ENCODE results near the gene IRAK1. TPM values are rescaled to one million over a fixed set of nuclear protein-coding genes. Genes with fewer than 3 reads are reported as not detected.
A peak's percentile ranks its signal among the peaks of the same experiment; 100 is the strongest.

The IRAK1 gene
- total RNA-seq, 1 donor, result 99.5 TPM

DNA sequence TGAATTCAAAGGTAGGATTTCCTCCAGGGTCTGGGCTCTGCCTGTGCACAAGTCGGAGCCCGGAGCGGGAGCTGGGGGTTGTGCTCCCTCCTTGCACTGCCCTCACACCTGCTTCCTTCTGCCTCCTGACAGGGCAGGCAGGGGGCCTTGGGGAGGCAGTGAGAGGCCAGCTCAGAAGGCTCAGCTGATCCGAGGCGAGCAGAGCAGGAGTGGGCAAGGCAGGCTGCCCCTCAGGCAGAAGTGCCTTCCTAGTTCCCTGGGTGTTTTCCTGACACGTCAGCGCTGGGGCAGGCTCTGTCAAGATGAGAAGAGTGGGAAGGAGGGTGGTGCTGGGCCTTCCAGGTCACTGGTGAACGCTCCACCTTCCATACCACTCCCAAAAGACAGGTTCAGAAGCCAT lies 5.5 kb upstream of the IRAK1 start:
- Histone ChIP-seq H3K79me2 (ENCODE audit: insufficient read depth, low read length) (peaks cover 5% of the 10 kb centered on the region), H3K36me3 (ENCODE audit: insufficient read depth, low read length) (peaks cover 11% of the 10 kb centered on the region), H3K27ac (ENCODE audit: low read depth, low read length) (no peak overlapping the region), H3K4me2 (ENCODE audit: insufficient read depth, low read length) (no peak overlapping the region), H3K9me3 (ENCODE audit: low read depth, low read length) (no peaks in the 10 kb centered on the region), H3K4me3 (ENCODE audit: insufficient read depth, low read length) (no peak overlapping the region), H3K4me1 (ENCODE audit: insufficient read depth, low read length) (peaks cover 12% of the 10 kb centered on the region), H2AFZ (ENCODE audit: low read length) (no peak overlapping the region), H4K20me1 (ENCODE audit: insufficient read depth, low read length) (no peaks in the 10 kb centered on the region), H3K27me3 (ENCODE audit: insufficient read depth, low read length) (peaks cover 3% of the 10 kb centered on the region)
- DNase-seq (ENCODE audit: insufficient read length, low spot score, missing footprints), result peak; percentile 27
- TF ChIP-seq, protein P1, sequence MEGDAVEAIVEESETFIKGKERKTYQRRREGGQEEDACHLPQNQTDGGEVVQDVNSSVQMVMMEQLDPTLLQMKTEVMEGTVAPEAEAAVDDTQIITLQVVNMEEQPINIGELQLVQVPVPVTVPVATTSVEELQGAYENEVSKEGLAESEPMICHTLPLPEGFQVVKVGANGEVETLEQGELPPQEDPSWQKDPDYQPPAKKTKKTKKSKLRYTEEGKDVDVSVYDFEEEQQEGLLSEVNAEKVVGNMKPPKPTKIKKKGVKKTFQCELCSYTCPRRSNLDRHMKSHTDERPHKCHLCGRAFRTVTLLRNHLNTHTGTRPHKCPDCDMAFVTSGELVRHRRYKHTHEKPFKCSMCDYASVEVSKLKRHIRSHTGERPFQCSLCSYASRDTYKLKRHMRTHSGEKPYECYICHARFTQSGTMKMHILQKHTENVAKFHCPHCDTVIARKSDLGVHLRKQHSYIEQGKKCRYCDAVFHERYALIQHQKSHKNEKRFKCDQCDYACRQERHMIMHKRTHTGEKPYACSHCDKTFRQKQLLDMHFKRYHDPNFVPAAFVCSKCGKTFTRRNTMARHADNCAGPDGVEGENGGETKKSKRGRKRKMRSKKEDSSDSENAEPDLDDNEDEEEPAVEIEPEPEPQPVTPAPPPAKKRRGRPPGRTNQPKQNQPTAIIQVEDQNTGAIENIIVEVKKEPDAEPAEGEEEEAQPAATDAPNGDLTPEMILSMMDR (IDR thresholded peaks at IDR 0.05; ENCODE audit: extremely low read depth, low read depth, low read length), result no peak

DNA sequence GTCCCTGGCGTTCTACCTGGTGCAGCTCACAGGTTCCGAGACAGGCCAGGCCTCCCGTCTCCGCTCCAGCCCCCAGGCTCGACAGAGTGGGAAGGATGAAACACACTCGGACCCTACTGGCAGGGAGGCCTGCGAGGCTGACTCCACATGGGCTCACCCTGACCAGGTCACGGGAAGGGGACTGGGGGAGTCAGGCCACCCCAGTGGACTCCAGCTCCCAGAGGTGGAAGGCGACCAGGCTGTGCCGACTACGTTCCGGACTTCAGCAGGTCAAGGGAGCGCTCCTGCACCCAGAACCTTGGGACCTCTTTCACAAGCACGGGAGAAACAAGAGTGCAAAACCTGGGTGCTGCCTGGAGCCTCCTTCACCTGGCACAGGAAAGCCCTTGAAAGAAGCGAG lies 4.6 kb upstream of the IRAK1 start:
- no peak overlapping the region for H2AFZ ChIP-seq (ENCODE audit: low read length)
- no peak overlapping the region for H3K27ac ChIP-seq (ENCODE audit: low read depth, low read length)
- H3K79me2 ChIP-seq (ENCODE audit: insufficient read depth, low read length), result peaks cover 7% of the 10 kb centered on the region
- H3K4me1 ChIP-seq (ENCODE audit: insufficient read depth, low read length), result peaks cover 12% of the 10 kb centered on the region
- no peaks in the 10 kb centered on the region for H3K9me3 ChIP-seq (ENCODE audit: low read depth, low read length)
- TF ChIP-seq, protein P1 (IDR thresholded peaks at IDR 0.05; ENCODE audit: extremely low read depth, low read depth, low read length), result no peak
- no peaks in the 10 kb centered on the region for H4K20me1 ChIP-seq (ENCODE audit: insufficient read depth, low read length)
- no peak overlapping the region for H3K4me2 ChIP-seq (ENCODE audit: insufficient read depth, low read length)
- peaks cover 8% of the 10 kb centered on the region for H3K36me3 ChIP-seq (ENCODE audit: insufficient read depth, low read length)
- H3K27me3 ChIP-seq (ENCODE audit: insufficient read depth, low read length), result peaks cover 3% of the 10 kb centered on the region
- DNase-seq (ENCODE audit: insufficient read length, low spot score, missing footprints), result peak; percentile 56
- H3K4me3 ChIP-seq (ENCODE audit: insufficient read depth, low read length), result no peak overlapping the region

DNA sequence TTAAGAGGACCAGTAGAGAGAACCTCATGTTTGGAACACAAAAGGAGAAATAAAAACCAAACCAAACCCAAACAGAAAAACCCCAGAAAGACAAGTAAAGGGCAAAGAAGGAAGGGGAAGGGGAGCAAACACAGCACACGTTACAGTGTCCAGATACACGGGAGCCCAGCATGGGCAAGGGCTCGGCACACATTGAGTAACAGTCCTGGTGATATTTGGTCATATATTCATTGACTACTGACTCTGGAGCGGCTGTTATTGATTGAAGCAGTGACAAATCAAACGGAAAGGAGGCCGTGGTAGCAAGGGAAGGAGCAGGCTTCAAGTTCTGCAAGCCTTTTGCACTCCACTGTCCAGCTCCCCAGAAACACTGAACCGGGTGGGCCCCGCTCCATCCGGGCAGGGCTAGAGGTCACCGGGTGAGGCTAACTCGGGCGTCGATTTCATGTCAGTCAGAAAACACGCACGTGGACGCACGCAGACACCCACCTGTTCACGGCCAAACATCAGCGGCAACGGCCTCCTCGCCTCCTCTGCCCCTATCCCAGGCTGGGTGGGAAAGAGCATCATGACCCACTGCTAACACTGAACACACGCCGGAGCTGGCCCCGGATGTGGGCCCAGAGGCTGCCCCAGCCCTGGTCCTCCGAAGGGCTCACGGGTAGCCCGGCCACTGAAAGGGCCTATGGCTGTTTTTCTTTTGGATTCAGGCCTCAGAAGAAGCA lies 3.7 kb upstream of the IRAK1 start:
- TF ChIP-seq, protein P1 (IDR thresholded peaks at IDR 0.05; ENCODE audit: extremely low read depth, low read depth, low read length), result no peak
- peaks cover 13% of the 10 kb centered on the region for H3K4me1 ChIP-seq (ENCODE audit: insufficient read depth, low read length)
- H3K4me3 ChIP-seq (ENCODE audit: insufficient read depth, low read length), result no peak overlapping the region
- peaks cover 3% of the 10 kb centered on the region for H3K36me3 ChIP-seq (ENCODE audit: insufficient read depth, low read length)
- no peak overlapping the region for H3K4me2 ChIP-seq (ENCODE audit: insufficient read depth, low read length)
- DNase-seq (ENCODE audit: insufficient read length, low spot score, missing footprints), result peak; percentile 64
- H4K20me1 ChIP-seq (ENCODE audit: insufficient read depth, low read length), result no peaks in the 10 kb centered on the region
- H2AFZ ChIP-seq (ENCODE audit: low read length), result no peak overlapping the region
- H3K27me3 ChIP-seq (ENCODE audit: insufficient read depth, low read length), result peaks cover 3% of the 10 kb centered on the region
- no peaks in the 10 kb centered on the region for H3K9me3 ChIP-seq (ENCODE audit: low read depth, low read length)
- H3K27ac ChIP-seq (ENCODE audit: low read depth, low read length), result no peak overlapping the region
- peaks cover 15% of the 10 kb centered on the region for H3K79me2 ChIP-seq (ENCODE audit: insufficient read depth, low read length)

DNA sequence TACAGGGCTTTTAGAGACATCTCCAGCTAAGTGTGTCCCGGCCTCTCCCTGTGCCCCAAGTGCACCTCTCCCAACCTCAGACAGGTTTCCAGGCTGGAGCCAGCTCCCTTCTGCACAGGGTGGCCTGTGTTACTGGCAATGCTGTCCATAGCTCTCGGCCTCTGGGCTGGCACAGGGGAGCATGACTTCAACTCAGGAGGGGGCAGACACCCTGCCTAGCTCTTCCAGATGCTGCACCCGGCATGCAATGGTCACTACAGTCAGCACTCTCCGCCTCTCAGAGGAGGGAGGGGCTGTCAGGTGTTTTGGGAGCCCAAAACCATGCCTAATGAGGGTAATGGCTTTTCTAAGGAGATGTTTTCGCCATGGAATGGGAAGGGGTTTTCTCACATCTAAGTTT lies 2.4 kb upstream of the IRAK1 start:
- DNase-seq (ENCODE audit: insufficient read length, low spot score, missing footprints), result peak; percentile 52
- H3K4me2 ChIP-seq (ENCODE audit: insufficient read depth, low read length), result no peak overlapping the region
- H3K36me3 ChIP-seq (ENCODE audit: insufficient read depth, low read length), result peaks cover 9% of the 10 kb centered on the region
- peaks cover 26% of the 10 kb centered on the region for H3K79me2 ChIP-seq (ENCODE audit: insufficient read depth, low read length)
- TF ChIP-seq, protein P1 (IDR thresholded peaks at IDR 0.05; ENCODE audit: extremely low read depth, low read depth, low read length), result no peak
- H3K4me1 ChIP-seq (ENCODE audit: insufficient read depth, low read length), result peaks cover 16% of the 10 kb centered on the region
- no peak overlapping the region for H2AFZ ChIP-seq (ENCODE audit: low read length)
- no peaks in the 10 kb centered on the region for H4K20me1 ChIP-seq (ENCODE audit: insufficient read depth, low read length)
- no peak overlapping the region for H3K27ac ChIP-seq (ENCODE audit: low read depth, low read length)
- no peaks in the 10 kb centered on the region for H3K9me3 ChIP-seq (ENCODE audit: low read depth, low read length)
- H3K4me3 ChIP-seq (ENCODE audit: insufficient read depth, low read length), result no peak overlapping the region
- peaks cover 3% of the 10 kb centered on the region for H3K27me3 ChIP-seq (ENCODE audit: insufficient read depth, low read length)
